H9 (cell line): ENCODE results near the gene CTNNA3. TPM values are rescaled to one million over a fixed set of nuclear protein-coding genes. Genes with fewer than 3 reads are reported as not detected.

Experiments
- DNase-seq: peaks from one replicate; pipeline ENCODE4 v3.0.0-alpha.2; 2017
- H2AFZ ChIP-seq: one replicate; pipeline ENCODE4 v1.6.1; 2013; ENCODE audit warnings: mild to moderate bottlenecking, low read length, control low read depth, moderate library complexity
- H2AK5ac ChIP-seq: 2 replicates; pipeline ENCODE4 v1.6.1; 2013; ENCODE audit warnings: low read length, control low read depth, mixed read lengths; ENCODE audit not compliant: insufficient read length
- H2BK120ac ChIP-seq: one replicate; pipeline ENCODE4 v1.6.1; 2013; ENCODE audit warnings: low read depth, mild to moderate bottlenecking, low read length, control low read depth, inconsistent platforms; ENCODE audit not compliant: poor library complexity, severe bottlenecking
- H2BK12ac ChIP-seq: 2 replicates; pipeline ENCODE4 v1.6.1; 2013; ENCODE audit warnings: low read length, control low read depth, mixed read lengths, low read depth; ENCODE audit not compliant: insufficient read length
- H2BK15ac ChIP-seq: 2 replicates; pipeline ENCODE4 v1.6.1; 2013; ENCODE audit warnings: low read depth, low read length, control low read depth
- H2BK20ac ChIP-seq: one replicate; pipeline ENCODE4 v1.6.1; 2013; ENCODE audit warnings: low read depth, mild to moderate bottlenecking, low read length, control low read depth, inconsistent platforms; ENCODE audit not compliant: poor library complexity, severe bottlenecking
- H2BK5ac ChIP-seq: 2 replicates; pipeline ENCODE4 v1.6.1; 2013; ENCODE audit warnings: low read length, control low read depth, mixed read lengths; ENCODE audit not compliant: insufficient read length
- H3K14ac ChIP-seq: 2 replicates; pipeline ENCODE4 v1.6.1; 2013; ENCODE audit warnings: low read length, control low read depth; ENCODE audit not compliant: insufficient read depth
- H3K18ac ChIP-seq: 2 replicates; pipeline ENCODE4 v1.6.1; 2013; ENCODE audit warnings: low read depth, mild to moderate bottlenecking, mixed read lengths, low read length, control low read depth; ENCODE audit not compliant: insufficient read length
- H3K23ac ChIP-seq: 2 replicates; pipeline ENCODE4 v1.6.1; 2013; ENCODE audit warnings: low read length, control low read depth, mixed read lengths, low read depth; ENCODE audit not compliant: insufficient read length
- H3K23me2 ChIP-seq: 2 replicates; pipeline ENCODE4 v1.6.1; 2013; ENCODE audit warnings: low read depth, mild to moderate bottlenecking, mixed read lengths, low read length, control low read depth; ENCODE audit not compliant: insufficient read length, poor library complexity, severe bottlenecking
- H3K27ac ChIP-seq: 2 replicates; pipeline ENCODE4 v1.5.1; 2013; ENCODE audit warnings: low read length, control low read depth, mixed read lengths, low read depth; ENCODE audit not compliant: insufficient read length
- H3K27me3 ChIP-seq: 2 replicates; pipeline ENCODE4 v1.6.1; 2013; ENCODE audit warnings: low read length, control low read depth, inconsistent platforms; ENCODE audit not compliant: insufficient read depth
- H3K4ac ChIP-seq: 2 replicates; pipeline ENCODE4 v1.6.1; 2013; ENCODE audit warnings: low read depth, mild to moderate bottlenecking, control low read depth, inconsistent platforms, low read length, moderate library complexity
- H3K4me1 ChIP-seq: 2 replicates; pipeline ENCODE4 v1.6.1; 2013; ENCODE audit warnings: low read length, control low read depth, inconsistent platforms; ENCODE audit not compliant: insufficient read depth
- H3K4me2 ChIP-seq: 2 replicates; pipeline ENCODE4 v1.6.1; 2013; ENCODE audit warnings: low read length, control low read depth, mixed read lengths; ENCODE audit not compliant: insufficient read length, insufficient read depth
- H3K56ac ChIP-seq: 2 replicates; pipeline ENCODE4 v1.6.1; 2013; ENCODE audit warnings: low read depth, mild to moderate bottlenecking, mixed read lengths, low read length, control low read depth; ENCODE audit not compliant: insufficient read length
- H3K79me1 ChIP-seq: 2 replicates; pipeline ENCODE4 v1.6.1; 2013; ENCODE audit warnings: low read depth, mild to moderate bottlenecking, moderate library complexity, low read length, control low read depth, inconsistent platforms; ENCODE audit not compliant: insufficient read depth, poor library complexity, severe bottlenecking
- H3K79me2 ChIP-seq: 2 replicates; pipeline ENCODE4 v1.6.1; 2013; ENCODE audit warnings: low read length, control low read depth, inconsistent platforms; ENCODE audit not compliant: insufficient read depth
- H3K9ac ChIP-seq: 2 replicates; pipeline ENCODE4 v1.6.1; 2013; ENCODE audit warnings: low read length, control low read depth, mixed read lengths; ENCODE audit not compliant: insufficient read length; ENCODE audit errors: extremely low read depth
- H3K9me3 ChIP-seq: one replicate; pipeline ENCODE4 v1.6.1; 2013; ENCODE audit warnings: low read depth, low read length, inconsistent platforms; ENCODE audit not compliant: control insufficient read depth
- H3T11ph ChIP-seq: one replicate; pipeline ENCODE4 v1.6.1; 2013; ENCODE audit warnings: mild to moderate bottlenecking, low read length, control low read depth, inconsistent platforms
- H4K20me1 ChIP-seq: one replicate; pipeline ENCODE4 v1.6.1; 2013; ENCODE audit not compliant: control insufficient read depth, insufficient read length, insufficient read depth
- H4K5ac ChIP-seq: 2 replicates; pipeline ENCODE4 v1.6.1; 2013; ENCODE audit warnings: low read depth, mild to moderate bottlenecking, mixed read lengths, low read length, control low read depth; ENCODE audit not compliant: insufficient read length
- H4K8ac ChIP-seq: replicated peaks from 2 replicates; pipeline ENCODE4 v1.6.1; 2013; ENCODE audit warnings: low read length, control low read depth, mixed read lengths, low read depth; ENCODE audit not compliant: insufficient read length
- H4K91ac ChIP-seq: 2 replicates; pipeline ENCODE4 v1.6.1; 2013; ENCODE audit warnings: low read depth, mild to moderate bottlenecking, moderate library complexity, mixed read lengths, low read length, control low read depth; ENCODE audit not compliant: insufficient read length
- H3K27ac Mint-ChIP-seq, 3 experiments: 2 replicates in 2 of 3; 3 replicates in 1 of 3; pipeline ENCODE4 v1.8.0; 2020 to 2021; ENCODE audit warnings: mixed read lengths in 3 of 3, mild to moderate bottlenecking in 1 of 3, moderate library complexity in 1 of 3
- H3K27me3 Mint-ChIP-seq: 2 replicates; pipeline ENCODE4 v1.8.0; 2021; ENCODE audit warnings: low read depth, mild to moderate bottlenecking, moderate library complexity, mixed read lengths
- H3K36me3 Mint-ChIP-seq, 3 experiments: 2 replicates in 2 of 3; 3 replicates in 1 of 3; pipeline ENCODE4 v1.8.0; 2020 to 2021; ENCODE audit warnings: low read depth in 3 of 3, mixed read lengths in 3 of 3; ENCODE audit not compliant: insufficient read depth in 1 of 3
- H3K4me1 Mint-ChIP-seq, 2 experiments: 2 replicates each; pipeline ENCODE4 v1.8.0; 2020; ENCODE audit warnings: mixed read lengths in 2 of 2
- H3K4me3 Mint-ChIP-seq, 2 experiments: 2 replicates in 1 of 2; 3 replicates in 1 of 2; pipeline ENCODE4 v1.8.0; 2020 to 2021; ENCODE audit warnings: mild to moderate bottlenecking in 2 of 2, mixed read lengths in 2 of 2, moderate library complexity in 1 of 2
- H3K9me3 Mint-ChIP-seq, 2 experiments: 2 replicates in 1 of 2; 3 replicates in 1 of 2; pipeline ENCODE4 v1.8.0; 2020; ENCODE audit warnings: mild to moderate bottlenecking in 2 of 2, mixed read lengths in 2 of 2, moderate library complexity in 1 of 2
- WGBS: extraction: QIAGEN DNeasy Blood & Tissue Kit; methylation state at CpG from one replicate; pipeline ENCODE4 v1.1.7; 2013; ENCODE audit warnings: missing lambda C conversion rate, low lambda C conversion rate, mixed read lengths; ENCODE audit not compliant: insufficient read length; ENCODE audit errors: extremely low coverage; 5-methylcytosine and 5-hydroxymethylcytosine counted together
- total RNA-seq: library from RNA; stranded (reverse); gene quantifications from 2 replicates; pipeline ENCODE4 v1.2.1, GENCODE V29; 2021
- TF ChIP-seq, protein P1 (sequence below): fragments of 200-600 bp; sonication (generic); conservative IDR thresholded peaks from 3 replicates; pipeline ENCODE4 v1.8.0; 2021; ENCODE audit warnings: antibody characterized with exemption, mild to moderate bottlenecking

CTNNA3 gene
- total RNA-seq, 1 experiment from 2014 or later = 3.3 TPM

DNA sequence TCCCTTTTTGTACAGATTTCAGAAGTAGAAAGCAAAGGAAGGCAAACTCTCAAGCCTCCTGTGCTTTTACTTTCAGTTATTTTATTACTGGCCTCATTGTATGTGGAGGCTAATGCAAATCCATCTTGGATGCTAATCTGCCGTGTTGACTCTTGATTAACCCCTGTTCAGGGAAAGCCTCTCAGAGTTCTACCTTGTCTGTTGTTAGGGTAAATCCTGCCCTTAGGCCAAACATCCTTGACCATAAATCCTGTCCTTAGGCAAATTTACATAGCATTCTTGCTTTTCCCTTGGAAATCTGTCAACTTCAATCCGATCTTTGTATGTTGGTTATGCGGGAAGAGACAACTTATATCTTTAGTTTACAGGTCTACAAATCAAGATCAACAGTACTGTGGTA is 1480.1 kb downstream of the CTNNA3 start:
- no peaks in the 10 kb centered on the region for H3K4me1 ChIP-seq
- no peak overlapping the region for H2BK15ac ChIP-seq
- no peak overlapping the region for H4K5ac ChIP-seq
- H4K20me1 ChIP-seq = no peaks in the 10 kb centered on the region
- no peaks in the 10 kb centered on the region for H3K79me1 ChIP-seq
- H4K91ac ChIP-seq = no peak overlapping the region
- H3K23ac ChIP-seq = no peak overlapping the region
- H3T11ph ChIP-seq = no peak overlapping the region
- H3K27ac Mint-ChIP-seq = no peak overlapping the region
- no peak overlapping the region for H3K4me3 Mint-ChIP-seq
- WGBS = no CpG with 5 or more reads among the region's 3 CpGs
- H3K23me2 ChIP-seq = no peaks in the 10 kb centered on the region
- no peak overlapping the region for H3K27ac ChIP-seq
- H2BK20ac ChIP-seq = no peak overlapping the region
- no peak for DNase-seq
- H3K27me3 Mint-ChIP-seq = no peaks in the 10 kb centered on the region
- H3K9ac ChIP-seq = no peak overlapping the region
- H2BK12ac ChIP-seq = no peak overlapping the region
- H2AFZ ChIP-seq = no peak overlapping the region
- no peak overlapping the region for H3K18ac ChIP-seq
- peaks cover 0 to 6% of the 10 kb centered on the region in 2 experiments; a peak in 2 of 4 replicates for H3K4me1 Mint-ChIP-seq
- no peaks in the 10 kb centered on the region for H3K9me3 Mint-ChIP-seq
- H2BK120ac ChIP-seq = no peak overlapping the region
- no peak overlapping the region for H3K56ac ChIP-seq
- TF ChIP-seq, protein P1, sequence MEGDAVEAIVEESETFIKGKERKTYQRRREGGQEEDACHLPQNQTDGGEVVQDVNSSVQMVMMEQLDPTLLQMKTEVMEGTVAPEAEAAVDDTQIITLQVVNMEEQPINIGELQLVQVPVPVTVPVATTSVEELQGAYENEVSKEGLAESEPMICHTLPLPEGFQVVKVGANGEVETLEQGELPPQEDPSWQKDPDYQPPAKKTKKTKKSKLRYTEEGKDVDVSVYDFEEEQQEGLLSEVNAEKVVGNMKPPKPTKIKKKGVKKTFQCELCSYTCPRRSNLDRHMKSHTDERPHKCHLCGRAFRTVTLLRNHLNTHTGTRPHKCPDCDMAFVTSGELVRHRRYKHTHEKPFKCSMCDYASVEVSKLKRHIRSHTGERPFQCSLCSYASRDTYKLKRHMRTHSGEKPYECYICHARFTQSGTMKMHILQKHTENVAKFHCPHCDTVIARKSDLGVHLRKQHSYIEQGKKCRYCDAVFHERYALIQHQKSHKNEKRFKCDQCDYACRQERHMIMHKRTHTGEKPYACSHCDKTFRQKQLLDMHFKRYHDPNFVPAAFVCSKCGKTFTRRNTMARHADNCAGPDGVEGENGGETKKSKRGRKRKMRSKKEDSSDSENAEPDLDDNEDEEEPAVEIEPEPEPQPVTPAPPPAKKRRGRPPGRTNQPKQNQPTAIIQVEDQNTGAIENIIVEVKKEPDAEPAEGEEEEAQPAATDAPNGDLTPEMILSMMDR = no peak
- no peaks in the 10 kb centered on the region for H3K9me3 ChIP-seq
- no peaks in the 10 kb centered on the region for H3K27me3 ChIP-seq
- H3K79me2 ChIP-seq = no peaks in the 10 kb centered on the region
- H4K8ac ChIP-seq = no peak overlapping the region
- no peak overlapping the region for H3K4me2 ChIP-seq
- H3K4ac ChIP-seq = no peak overlapping the region
- H2AK5ac ChIP-seq = no peak overlapping the region
- no peak overlapping the region for H2BK5ac ChIP-seq
- H3K14ac ChIP-seq = no peak overlapping the region
- H3K36me3 Mint-ChIP-seq = no peaks in the 10 kb centered on the region; a peak in 1 of 7 replicates
